Inferior parietal cortex (tissue), 1 donor: ENCODE results near the gene RGS3.
"Not testable (repeated sequence)": the region's sequence is repeated elsewhere in the genome, so short reads cannot be mapped to it uniquely, and the experiment has no call there.

Experiments used
- DNase-seq: peaks from one replicate; pipeline ENCODE4 v3.0.0-alpha.2; 2016; ENCODE audit errors: extremely low spot score

RGS3 gene

DNA sequence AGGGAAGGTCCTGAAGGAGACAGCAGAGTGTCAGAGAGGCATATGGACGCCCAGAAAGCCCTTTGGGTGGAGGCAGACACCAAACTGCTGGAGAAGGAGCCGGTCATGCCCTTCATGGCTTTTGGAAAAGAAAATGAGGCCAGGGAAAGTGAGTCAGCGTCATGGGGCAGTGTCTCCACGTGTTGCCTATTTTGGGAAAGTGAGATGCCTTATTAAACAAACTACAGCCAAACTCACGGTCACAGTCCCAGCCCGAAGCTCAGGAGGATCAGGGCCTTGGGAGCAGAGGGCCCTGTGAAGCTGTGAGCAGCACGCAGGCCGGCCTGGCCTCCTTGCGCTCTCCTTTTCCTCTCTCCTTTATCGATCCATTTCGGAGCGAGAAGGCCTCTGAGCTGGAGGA lies 25.0 kb downstream of the RGS3 start:
- no peak for DNase-seq

DNA sequence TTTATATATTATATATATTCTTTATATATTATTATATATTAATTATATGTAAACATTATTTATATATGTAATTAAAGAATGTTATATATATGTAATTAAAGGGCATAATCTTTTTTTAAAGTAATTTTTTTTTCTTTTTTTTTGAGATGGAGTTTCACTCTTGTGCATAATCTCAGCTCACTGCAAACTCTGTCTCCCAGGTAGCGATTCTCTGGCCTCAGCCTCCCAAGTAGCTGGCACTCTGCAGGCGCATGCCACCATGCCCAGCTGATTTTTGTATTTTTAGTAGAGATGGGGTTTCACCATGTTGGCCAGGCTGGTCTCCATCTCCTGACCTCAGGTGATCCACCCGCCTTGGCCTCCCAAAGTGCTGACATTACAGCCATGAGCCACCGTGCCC lies 27.6 kb downstream of the RGS3 start:
- not testable (repeated sequence) for DNase-seq

DNA sequence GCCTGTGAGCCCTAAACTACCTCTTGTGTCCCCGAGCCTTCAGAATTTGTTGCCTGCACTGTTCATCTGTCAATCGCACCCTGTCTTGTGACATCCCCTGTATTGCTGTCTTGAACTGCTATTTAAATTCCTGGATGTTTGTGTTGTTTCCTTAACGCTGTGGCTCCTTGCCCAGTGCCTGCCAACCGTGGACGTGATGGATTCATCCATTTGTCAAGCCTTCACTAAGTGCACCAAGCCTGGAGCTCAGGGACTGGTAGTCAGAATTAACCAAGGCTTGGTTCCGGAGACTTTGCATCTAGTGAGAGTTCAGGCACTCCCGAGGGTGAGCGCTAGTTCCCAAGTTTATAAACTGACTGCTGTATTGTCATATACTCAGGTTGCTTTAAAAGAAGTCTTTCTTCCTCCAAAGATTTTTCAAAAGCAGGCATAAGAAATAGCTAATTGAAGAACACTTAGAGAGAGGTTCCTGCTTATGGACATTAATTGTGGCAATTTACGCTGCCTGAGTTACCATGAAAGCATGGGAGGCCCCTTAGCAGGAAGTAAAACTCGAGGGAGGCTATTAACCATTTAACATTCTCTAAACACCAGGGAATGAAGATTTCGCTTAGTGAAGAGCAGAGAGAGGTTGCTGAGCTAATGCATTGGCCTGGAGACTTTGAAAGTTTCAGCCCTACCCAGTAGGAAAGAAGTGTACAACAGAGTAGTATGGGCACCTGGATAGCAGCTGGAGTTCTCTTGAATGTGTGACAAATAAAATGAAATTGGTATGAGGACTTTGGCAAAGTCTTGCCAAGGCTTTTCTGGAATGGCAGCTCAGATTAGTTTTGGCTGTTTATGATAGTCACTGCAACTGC lies 29.0 kb downstream of the RGS3 start:
- DNase-seq: no peak

GRCh38 chr9:113493203-113493520 lies 29.6 kb downstream of the RGS3 start:
- DNase-seq: no peak

DNA sequence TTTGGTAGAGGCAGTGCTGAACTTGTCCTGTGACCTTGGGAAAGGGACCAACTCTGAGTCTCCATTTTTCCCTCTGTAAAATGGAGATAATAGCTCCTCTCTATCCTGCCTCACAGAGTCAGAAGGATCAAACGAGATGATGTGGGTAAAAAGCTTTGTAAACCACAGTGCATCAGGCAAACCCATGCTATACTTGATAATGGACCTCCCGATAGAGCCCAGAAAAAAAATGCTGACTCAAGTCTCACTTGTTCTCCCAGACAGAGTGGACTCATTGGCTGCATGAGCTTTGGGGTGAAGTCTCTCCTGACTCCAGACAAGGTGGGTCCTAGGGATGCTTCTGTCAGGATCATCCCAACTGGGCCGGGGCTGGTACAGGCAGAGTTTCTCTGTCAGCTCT lies 32.0 kb downstream of the RGS3 start:
- DNase-seq: no peak

DNA sequence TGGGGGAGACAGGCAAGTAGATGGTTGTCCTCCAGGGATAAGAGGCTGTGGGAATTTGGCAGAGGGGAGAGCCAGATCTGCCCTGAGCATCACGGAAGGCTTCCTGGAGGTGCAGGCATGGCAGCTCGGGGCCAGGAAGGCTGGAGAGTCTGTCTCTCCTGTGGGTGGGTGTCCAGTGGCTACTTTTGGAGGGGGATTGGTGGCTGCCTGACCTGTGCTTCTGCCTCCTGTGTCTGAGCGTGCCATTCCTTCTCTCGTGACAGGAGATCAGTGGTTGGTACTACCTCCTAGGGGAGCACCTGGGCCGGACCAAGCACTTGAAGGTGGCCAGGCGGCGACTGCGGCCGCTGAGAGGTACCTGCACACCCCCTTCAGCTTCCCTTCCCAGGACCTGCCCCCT lies 33.5 kb downstream of the RGS3 start:
- no peak for DNase-seq

GRCh38 chr9:113499153-113499875 lies 35.8 kb downstream of the RGS3 start:
- DNase-seq: no peak

DNA sequence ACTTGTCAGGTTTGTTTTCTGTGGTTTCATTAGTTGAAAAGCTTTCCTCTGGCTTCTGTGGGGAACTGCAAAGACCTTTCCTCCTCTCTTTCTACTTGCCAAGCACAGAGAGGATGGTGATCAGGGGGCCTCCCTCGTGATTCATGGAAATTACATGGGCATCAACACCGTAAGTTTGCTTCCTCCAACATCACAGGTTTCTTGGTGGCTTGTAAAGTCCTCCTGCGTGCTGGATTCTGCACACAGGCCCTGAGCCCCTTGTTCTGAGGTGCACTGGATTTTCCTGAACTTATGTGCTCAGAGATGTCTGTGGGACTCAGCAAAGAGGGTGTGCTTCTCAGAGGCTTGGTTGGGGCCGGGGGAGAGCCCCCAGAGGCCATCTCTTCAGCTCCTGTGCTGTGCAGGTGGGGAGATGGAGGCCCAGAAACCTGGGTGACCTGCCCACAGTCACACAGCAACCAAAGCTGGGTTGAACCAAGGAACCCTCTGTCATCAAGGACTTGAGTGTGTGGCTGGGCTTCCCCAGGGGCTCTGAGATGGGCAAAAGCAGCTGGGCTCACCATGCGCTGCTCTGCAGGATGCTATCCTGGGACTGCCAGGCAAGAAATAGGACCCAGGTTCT lies 36.5 kb downstream of the RGS3 start:
- DNase-seq: no peak

DNA sequence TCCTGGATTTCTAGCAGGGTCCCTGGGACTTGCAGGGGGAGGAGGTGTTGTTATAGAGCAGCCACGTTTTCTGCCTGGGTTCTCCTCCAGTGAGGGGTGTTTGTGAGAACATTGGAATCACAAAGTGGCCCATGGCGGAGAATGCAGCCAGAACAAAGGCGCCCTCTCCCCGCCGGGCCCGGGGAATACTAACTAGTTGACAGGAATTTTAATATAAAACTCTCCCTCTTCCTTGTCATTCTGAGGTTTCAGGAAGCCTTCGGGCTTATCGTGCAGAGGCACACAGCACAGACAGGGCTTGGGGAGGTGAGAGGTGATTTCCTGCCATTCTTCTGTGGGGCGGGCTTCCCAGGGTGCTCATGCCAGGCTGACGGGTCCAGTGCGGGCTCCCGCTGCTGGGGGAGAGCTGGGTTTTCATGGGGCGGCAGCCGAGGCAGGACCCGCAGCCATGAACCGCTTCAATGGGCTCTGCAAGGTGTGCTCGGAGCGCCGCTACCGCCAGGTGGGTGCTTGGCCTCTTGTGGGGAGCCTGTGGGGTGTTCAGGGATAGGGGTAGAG lies 37.7 kb downstream of the RGS3 start:
- DNase-seq: no peak

GRCh38 chr9:113501852-113502251 lies 38.3 kb downstream of the RGS3 start:
- DNase-seq: no peak

GRCh38 chr9:113502427-113503034 lies 39.0 kb downstream of the RGS3 start:
- no peak for DNase-seq

GRCh38 chr9:113503131-113503541 lies 39.6 kb downstream of the RGS3 start:
- DNase-seq: no peak

DNA sequence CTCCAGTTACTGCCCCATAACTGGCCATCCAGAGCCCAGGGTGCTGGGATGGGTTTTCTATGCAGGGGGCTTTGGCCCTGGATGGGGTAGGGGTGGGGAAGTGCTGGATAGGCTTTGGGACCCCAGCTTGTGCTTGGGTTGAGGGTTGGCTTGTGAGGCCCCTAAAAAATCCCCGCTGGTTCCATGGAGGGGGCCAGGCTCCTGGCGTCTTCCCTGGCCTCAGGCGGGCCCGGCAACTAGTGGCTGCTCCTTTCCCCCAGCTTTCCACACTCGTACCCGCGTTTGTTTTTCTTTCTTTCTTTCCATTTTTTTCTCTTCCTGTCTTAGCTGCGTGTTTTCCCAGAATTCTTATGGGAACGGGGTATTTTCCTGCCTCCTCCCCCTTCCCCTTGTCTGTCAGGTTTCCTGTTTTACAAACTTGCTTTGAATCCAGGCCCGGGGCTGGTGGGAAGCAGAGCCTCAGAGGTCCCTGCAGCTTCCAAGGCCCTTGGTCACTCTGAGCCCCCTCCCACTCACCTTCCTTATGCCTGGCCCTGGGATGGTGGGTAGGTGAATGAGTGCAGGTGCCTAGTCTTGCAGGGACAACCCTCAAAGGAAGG lies 40.2 kb downstream of the RGS3 start:
- DNase-seq: no peak

GRCh38 chr9:113504725-113505590 lies 41.4 kb downstream of the RGS3 start:
- DNase-seq: no peak

- no peak for DNase-seq
These were observed 42.6 kb downstream of the RGS3 start for GRCh38 chr9:113506090-113506589.

GRCh38 chr9:113507256-113507655 lies 43.7 kb downstream of the RGS3 start:
- no peak for DNase-seq

DNA sequence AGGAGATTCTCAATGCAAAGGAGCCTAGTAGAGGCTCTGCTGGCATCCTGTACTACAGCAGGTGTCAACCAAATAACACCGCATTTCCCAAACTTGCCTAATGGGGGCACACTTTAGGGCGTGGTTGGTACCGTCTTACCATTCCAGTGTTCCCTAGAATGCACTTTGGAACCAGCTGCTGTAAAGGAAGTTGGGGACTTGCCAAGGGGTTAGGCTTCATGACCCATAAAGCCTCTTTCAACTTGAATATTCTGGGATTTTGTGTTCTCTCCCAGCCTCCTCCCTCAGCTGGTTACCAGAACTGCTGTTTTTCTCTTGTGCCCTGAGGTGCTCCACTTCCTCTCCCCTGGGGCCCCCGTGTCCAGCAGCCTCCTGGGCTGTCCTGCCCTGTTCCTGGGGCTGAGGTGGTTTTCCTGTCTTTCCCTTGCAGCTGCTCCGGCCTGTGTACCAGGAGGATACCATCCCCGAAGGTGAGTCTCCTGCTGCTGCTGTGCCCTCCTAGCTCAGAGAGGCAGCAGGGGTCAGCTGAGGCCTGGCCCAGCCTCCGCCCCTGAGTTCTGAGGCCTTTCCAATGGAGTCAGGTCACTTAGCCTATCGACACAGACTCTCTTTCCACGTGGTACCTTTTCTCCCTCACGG lies 44.7 kb downstream of the RGS3 start:
- no peak for DNase-seq

- DNase-seq: no peak
These were observed 45.9 kb downstream of the RGS3 start for GRCh38 chr9:113509463-113509862.

DNA sequence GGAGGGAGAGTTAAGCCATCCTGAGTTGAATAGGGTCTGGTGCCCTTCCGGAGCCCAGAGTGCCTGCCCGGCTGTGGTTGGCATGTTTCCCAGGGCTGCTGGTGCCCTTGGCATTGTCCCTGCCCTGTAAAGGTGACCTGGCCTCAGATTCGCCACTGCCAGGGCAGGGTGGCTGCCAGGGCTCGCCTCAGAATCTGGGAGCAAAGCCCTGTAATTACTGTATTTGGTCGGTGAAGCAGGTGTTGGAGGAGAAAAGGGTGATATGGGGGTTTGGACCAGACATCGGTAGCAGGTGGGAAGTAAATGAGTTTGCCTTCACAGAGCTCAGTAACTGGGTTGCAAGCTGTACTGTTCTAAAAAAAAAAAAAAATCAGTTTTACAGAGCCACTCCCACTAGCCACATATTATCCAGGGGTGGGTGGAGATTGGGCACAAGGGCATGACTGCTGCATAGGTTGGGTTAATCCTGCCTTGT lies 47.6 kb downstream of the RGS3 start:
- DNase-seq: no peak
